A549 treated with CpdA at 1 μM for 4 hours (cell line): ENCODE data around the gene DYTN. TPM values are rescaled to one million over a fixed set of nuclear protein-coding genes. Genes with fewer than 3 reads are reported as not detected.

Source experiments
- total RNA-seq: library from RNA; stranded (reverse); fragments of 200-300 nt; extraction: Qiagen RNA extraction; gene quantifications from 5 replicates; pipeline ENCODE4 v1.2.3, GENCODE V29; 2022; ENCODE audit warnings: low read depth

The DYTN gene
- total RNA-seq, result not detected in 5 replicates

DNA sequence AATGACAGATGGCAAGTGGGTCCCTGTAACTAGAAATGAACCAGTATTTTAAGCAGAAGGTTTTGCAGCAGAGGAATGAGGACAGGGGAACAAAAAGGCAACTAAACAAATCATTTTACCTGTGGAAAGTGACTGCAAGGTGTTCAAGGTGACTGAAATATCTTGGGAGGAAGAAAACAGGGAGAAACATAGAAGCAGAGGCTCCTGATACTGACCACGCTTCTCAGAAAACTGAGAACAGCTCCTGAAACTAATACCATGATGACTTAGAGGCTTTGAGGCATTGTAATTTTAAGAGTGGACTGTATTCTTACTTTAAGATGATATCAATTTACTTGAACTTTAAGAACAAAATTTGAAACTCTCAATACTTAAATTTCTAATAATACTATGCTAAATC, at the start of gene DYTN:
Gene DYTN (minus strand): TSS at position 101 of the 400 bp plus-strand sequence. CDS start 117 bp downstream, outside the sequence.

DNA sequence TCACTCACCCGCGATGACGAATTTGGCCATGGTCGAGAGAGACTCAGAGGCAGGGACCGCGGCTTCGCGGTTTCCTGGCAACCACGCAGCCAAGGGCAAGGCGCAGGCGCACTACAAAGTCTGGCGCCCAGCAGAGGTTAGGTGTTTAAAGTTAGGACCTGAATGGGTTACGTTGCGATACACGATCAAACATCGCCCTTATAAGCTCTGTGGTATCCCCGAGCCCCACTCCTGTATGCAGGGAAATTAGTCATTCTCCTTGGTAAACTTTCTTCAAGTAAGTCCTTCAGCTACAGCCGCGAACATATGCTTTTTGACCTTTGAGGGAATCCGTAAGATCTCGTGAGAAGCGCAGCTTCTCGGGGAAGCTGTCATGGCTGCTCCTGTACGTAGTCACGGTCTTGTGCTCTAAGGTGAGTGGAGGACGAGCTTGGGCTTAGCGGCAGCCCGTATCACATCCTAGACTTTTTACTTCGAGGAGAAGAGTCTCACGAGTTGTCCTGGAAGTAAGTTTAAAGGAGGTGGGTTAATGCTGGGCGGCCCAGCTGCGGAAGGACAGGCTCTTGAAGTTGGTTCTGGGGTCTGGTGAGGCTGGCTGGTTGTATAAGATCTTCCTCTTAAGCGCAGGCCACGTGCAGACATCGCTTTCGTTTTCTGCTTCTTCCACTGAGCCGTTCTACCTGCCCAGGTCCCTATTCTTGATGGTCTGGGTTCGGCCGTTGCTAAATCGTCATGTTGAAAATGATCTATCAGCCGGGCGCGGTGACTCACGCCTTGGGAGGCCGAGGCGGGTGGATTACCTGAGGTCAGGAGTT, 47.3 kb upstream of the DYTN start, which contains the start of the genes FASTKD2 and MDH1B:
Gene FASTKD2 (plus strand): TSS at position 365 of the 815 bp plus-strand sequence. CDS start 1,088 bp downstream, outside the sequence.
Gene MDH1B (minus strand): TSS at position 87 of the 815 bp plus-strand sequence. CDS start 57 bp downstream, at position 30.

DNA sequence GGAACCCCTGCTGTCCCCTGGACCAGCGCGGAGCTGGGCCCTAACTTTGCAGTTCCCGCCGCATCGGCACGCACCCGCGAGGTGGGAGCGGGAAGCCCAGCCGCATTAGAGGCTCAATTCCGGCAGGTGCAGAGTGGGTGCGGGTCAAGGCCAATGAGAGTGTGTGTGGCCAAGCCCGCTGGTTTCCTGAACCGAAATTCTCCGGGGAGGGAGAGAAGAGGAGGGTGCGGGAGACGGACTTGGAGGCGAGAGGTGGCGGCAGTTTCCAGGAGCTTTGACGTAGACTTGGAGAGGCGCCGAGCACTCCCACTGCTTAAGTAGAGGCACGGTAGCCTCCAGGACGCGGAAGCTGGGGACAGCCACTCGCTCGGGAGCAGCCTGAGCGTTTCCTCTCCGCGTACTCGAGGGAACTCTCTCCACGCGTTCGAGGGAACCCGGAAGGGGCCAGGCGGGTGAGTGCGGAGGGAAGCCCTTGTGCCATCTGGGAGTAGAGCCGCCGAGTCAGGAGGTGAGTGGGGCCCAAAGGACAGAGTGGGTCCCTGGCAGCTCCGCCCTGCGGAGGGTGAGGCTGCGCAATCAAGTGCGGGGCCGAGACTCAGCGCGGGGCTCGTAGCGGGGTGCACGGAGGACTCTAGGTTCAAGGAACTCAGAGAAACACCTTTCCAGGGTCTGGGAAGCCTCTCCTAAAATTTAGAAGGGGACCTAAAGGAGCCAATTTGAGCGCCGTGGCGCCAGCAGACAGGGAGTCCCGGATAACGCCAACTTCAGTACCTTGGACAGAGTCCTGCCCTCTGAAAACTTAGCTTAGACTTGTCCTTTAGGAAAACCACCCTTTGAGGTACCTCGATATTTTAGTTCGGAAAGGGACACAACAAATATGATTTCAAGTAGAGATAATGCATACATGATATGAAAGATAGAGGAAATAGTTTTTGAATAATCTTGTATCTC, 75.8 kb downstream of the DYTN start, which contains the start of gene FAM237A:
Gene FAM237A (plus strand): TSS at position 413 of the 951 bp plus-strand sequence. CDS start 1,750 bp downstream, outside the sequence.

Other genes with a start within 250 kb of the DYTN start
- not detected in 5 replicates for gene FAM237A, start 75.9 kb downstream of the DYTN start, total RNA-seq
- gene MDH1B, start 46.9 kb upstream of the DYTN start, total RNA-seq, result 1.6 to 3.3 TPM (median 1.8 TPM) in 5 replicates
- gene FASTKD2, start 47.2 kb upstream of the DYTN start, total RNA-seq, result 32.1 to 41.6 TPM (median 33.4 TPM) in 5 replicates
- 0.13 TPM in 1 of 5 replicates, not detected in the others for gene CPO, start 221.1 kb upstream of the DYTN start, total RNA-seq